HG03558 (cell line): Measurements from ENCODE around the gene GLYR1.
"Not testable (repeated sequence)": the region's sequence is repeated elsewhere in the genome, so short reads cannot be mapped to it uniquely, and the experiment has no call there.

Experiments used
- ATAC-seq: cut with Tn5 transposase; IDR thresholded peaks from one replicate; pipeline ENCODE4 v1.9.1; 2021; ENCODE audit warnings: moderate number of reproducible peaks; ENCODE audit not compliant: unreplicated experiment; ENCODE audit errors: extremely low read depth

The GLYR1 gene

DNA sequence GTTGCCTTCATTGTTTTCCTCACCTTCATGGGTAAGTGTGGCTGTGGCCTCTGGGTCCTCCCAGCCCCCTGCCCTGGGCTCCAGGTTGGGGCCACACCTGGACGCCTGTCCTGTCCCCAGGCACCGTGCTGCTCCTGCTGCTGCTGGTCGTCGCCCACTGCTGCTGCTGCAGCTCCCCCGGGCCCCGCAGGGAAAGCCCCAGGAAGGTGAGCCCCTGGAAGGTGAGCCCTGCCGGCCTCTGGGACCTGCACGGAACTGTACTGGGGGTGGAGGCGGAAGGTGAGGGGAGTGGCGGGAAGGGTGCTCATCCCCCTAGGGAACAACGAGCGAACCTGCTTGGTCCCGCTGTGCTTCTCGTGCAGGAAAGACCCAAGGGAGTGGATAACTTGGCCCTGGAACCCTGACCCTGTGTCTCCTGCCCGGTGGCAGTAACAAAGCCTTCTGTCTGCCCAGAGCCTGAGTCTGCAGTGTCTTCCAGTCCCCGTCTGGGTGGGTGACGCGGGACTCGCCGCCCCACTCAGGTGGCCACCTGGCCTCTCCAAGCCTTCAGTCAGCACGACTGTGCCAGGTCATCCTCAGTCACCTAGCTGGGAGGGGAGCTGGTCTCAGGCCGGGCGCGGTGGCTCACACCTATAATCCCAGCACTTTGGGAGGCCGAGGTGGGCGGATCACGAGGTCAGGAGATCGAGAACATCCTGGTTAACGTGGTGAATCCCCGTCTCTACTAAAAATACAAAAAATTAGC, 51.1 kb downstream of the GLYR1 start:
- no peak for ATAC-seq

DNA sequence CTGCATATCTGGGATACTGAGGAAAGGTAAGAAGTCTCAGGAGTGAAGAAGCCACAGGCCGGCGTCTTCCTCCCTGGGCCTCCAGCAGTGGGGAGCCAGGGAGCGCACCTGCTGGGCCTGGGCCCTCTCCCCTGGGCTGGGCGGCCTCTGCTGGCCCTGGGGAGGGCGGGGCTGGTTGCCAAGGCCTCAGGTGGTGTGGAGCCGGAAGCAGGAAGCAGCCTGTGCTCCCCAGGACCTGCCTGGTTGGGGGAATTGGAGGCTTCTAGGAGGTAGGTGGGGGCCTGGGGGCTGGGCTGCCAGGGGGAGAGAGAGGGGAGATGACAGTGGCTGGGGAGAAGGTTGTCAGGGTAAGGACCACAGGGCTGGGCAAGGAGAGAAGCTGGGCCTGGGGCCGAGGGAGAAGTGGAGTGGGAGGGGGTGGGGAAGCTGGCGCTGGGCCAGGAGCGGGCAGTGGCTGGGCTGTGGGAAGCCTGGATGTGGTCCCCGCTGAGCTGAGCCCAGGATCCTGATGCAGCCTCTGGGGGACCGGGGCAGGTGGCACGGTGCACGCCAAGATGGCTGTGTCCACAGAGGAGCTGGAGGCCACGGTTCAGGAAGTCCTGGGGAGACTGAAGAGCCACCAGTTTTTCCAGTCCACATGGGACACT, 51.8 kb downstream of the GLYR1 start, which contains the start of gene SMIM22:
SMIM22 (plus strand) TSS at position 189 of the 647 bp plus-strand sequence; CDS start at position 555, 366 bp downstream.
- no peak for ATAC-seq

DNA sequence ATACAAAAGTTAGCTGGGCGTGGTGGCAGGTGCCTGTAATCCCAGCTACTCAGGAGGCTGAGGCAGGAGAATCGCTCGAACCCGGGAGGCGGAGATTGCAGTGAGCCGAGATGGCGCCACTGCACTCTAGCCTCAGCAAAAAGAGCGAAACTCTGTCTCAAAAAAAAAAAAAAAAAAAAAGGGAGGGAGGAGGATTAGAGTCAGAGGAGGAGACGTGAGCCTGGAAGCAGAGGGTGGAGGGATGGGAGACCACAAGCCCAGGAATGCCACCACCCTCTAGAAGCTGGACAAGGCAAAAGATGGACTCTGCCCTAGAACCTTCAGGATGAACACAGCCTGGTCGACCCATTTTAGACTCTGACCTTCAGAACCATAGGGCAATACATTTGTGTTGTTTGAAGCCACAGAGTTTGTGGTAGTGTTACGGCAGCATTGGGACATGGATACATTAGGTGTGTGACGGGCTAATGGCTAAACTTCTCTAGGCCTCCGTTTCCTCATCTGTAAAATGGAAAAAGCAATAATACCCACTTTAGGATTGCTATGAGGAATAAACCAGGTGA, 54.1 kb downstream of the GLYR1 start:
- ATAC-seq: no peak

DNA sequence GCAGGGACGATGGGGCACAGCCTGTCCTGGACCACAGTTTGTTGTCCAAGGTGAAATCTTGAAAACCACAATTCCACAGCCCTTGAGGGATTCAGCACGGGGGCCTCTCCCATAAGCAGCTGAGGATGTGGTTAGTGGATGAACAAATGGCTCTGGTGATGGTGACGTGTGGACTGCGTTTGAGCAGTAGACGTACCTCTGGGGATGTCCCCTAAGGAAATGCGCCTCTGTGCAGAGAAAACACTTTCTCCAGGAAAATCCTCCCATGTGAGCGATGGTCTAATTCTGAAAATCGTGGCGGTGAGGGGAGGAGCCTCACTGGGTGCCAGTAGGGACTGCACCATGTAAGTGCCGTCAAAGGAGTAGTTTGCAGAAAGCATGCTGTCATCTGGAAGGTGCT, 56.2 kb downstream of the GLYR1 start:
- ATAC-seq: no peak

- no peak for ATAC-seq
These were observed 56.8 kb downstream of the GLYR1 start for GRCh38 chr16:4790261-4790660.

DNA sequence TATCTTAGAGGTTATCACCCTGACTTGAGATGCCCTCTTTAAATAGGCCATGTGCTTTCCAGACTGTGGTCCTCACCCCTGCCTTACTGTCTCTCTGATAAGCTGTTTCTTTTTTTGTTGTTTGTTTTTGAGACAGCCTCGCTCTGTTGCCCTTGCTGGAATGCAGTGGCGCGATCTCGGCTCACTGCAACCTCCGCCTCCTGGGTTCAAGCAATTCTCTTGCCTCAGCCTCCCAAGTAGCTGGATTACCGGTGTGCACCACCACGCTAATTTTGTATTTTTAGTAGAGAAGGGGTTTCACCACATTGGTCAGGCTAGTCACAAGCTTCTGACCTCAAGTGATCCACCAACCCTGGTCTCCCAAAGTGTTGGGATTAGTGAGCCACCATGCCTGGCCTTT, 58.2 kb downstream of the GLYR1 start:
- no peak for ATAC-seq

DNA sequence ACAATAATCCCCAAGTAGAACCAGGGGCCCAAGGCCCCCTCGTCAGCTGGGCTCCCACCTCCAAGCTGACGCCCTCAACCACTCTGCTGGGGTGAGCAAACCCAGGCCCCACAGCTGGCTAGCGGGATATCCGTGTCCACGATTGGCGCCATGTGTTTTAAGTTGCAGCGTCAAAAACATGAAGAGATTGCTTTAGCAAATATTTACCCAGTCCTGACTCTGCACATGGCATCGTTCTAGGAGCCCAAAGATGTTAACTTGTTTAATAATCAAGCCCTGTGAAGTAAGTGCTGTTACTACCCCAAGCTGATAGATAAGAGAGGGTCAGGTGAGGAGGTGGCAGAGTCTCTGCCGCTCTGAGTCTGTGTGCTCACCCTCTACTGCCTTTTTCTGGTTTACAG, 58.6 kb downstream of the GLYR1 start:
- ATAC-seq: no peak

- ATAC-seq: no peak
These were observed 59.2 kb downstream of the GLYR1 start, which contains the start of gene SEPTIN12 for GRCh38 chr16:4787627-4788482. TSS of gene SEPTIN12 (minus strand) at chr16:4788345. CDS start at chr16:4787645, 700 bp downstream.

- no peak for ATAC-seq
These were observed 60.0 kb downstream of the GLYR1 start for GRCh38 chr16:4787068-4787467.

GRCh38 chr16:4785758-4786433, 61.2 kb downstream of the GLYR1 start:
- no peak for ATAC-seq

DNA sequence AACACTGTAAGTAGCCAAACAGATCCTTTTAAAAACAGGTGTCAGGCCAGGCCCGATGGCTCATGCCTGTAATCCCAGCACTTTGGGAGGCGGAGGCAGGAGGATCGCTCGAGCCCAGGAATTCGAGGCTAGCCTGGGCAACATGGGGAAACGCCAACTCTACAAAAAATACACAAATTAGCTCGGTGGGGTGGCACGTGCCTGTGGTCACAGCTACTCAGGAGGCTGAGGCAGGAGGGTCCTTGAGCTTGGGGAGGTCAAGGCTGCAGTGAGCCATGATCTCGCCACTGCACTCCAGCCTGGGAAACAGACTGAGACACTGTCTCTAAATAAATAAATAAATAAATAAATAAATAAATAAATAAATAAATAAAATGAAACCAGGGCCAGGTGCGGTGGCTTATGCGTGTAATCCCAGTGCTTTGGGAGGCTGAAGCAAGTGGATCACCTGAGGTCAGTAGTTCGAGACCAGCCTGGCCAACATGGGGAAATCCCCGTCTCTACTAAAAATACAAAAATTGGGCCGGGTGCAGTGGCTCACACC, 62.6 kb downstream of the GLYR1 start:
- ATAC-seq: not testable (repeated sequence)

DNA sequence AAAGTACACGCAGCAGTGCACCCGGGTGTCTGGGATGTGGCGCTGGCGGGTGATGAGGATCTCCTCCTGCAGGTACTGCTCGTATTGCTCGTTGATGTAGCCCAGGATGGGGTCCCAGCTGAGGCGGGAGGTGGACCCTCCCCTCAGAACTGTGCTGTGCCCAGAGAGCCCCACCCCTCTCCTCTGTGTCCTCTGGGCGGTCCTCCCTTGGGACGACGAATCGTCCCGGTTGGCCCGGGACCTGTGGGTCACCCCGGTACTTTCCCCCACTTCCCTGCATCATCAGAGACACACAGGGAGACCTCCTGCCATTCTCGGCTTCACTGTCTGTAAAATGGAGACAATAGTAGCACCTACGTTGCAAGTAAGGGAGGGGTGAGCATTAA, 63.1 kb downstream of the GLYR1 start:
- ATAC-seq: no peak

- ATAC-seq: no peak
These were observed 63.7 kb downstream of the GLYR1 start for GRCh38 chr16:4783251-4783950.

DNA sequence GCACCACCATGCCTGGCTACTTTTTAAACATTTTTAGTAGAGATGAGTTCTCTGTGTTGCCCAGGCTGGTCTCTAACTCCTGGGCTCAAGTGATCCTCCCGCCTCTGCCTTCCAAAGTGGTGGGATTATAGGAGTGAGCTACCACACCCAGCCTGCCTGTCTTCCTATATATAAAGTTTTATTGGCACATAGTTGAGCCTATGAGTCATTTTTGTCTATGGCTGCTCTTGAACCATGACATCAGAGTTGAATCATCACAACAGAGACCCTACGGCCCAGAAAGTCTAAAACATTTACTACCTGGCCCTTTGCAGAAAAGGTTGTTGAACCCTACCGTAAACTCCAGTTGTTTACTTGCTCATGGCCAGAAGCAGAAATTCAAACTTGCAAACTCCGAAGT, 66.9 kb downstream of the GLYR1 start:
- no peak for ATAC-seq

GRCh38 chr16:4778050-4778392, 69.1 kb downstream of the GLYR1 start:
- ATAC-seq: no peak

DNA sequence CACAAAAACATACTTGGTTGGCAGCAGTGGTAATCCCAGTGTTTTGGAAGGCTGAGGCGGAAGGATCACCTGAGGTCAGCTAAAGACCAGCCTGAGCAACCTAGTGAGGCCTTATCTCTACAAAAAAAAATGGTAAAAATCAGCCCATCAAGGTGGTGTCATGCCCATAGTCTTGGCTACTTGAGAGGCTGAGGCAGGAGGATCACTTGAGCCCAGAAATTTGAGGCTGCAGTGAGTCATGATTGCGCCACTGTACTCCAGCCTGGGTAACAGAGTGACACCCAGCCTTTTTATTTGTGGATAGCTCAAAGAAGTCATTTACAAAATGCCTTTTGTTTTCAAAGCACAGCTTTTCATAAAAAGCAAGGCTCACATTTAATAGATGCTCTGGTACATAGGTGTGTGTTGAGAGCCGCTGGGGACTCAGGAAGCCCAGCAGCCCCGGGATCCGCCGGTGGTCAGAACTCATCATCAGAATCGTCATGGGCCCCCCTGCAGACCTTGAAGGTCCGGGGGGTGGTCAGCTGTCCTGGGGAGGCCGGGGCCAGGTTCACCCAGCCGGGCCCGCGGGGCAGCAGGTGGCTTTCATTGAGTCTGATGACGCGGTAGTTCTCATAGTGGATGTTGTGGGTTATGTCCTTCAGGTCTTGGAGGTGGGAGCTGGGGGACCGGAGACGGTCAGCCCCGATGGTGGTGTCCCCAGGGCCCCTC, 69.6 kb downstream of the GLYR1 start:
- no peak for ATAC-seq

DNA sequence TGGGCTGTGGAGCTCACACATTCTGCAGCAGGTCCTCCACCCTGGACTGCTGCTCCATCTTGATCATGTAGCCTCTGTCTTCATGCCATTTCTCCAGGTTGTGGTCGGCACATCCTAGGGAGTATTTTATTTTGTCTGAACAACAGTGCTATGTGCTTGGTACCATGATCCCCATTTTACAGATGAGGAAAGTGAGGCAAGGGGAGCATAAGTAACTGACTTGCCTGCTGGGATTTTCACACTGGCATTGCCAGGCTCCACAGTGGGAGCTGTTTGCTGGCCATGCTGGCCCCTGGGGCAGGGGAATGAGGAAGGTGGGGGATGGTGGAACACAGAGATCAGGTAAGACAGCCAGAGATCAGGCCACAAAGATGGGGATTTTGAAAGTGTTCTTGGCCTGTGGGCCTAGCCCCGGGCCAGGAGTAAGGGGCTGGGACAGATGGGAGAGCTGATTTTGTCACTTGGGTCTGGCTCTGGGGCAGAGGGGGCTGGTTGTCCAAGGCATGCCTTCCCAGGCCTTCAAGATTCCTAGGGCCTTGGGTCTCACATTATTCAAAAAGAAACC, 70.9 kb downstream of the GLYR1 start:
- no peak for ATAC-seq

DNA sequence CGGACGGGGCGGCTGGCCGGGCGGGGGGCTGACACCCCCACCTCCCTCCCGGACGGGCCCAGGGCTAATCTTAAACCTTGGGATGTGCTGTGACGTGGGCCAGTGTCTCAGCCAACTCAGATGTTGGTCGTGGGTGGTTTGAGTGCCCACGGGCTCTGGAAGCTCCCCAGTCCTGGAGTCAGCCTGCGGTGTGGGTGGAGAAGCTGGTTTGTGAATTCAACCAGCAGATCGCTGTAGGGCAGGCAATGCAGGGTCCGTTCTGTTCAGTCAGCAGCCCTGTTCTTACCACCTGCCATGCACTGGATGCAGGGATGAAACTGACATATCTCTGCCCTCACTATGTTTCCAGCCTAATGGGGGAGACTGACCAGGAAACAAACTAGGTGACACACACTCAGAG, 72.1 kb downstream of the GLYR1 start:
- ATAC-seq: no peak
